Measurements from ENCODE around the gene CD248.

Gene CD248

GRCh38 chr11:66268244-66268951 lies 48.4 kb downstream of the CD248 start, which contains the start of gene RAB1B:
TSS of gene RAB1B (plus strand) at chr11:66268639. CDS start at chr11:66268680, 41 bp downstream.
- Histone ChIP-seq H3K27me3 (ENCODE audit: insufficient read depth, poor library complexity, severe bottlenecking) (no peaks in the 10 kb centered on the region), H3K27ac (replicated peaks) (peak within 1 kb of the TSS; percentile 83), H3K4me3 (replicated peaks; ENCODE audit: insufficient read depth, low read length) (peak within 1 kb of the TSS; percentile 97)
- TF ChIP-seq REST (IDR thresholded peaks at IDR 0.05; ENCODE audit: insufficient replicate concordance, low read depth) (no peak), POLR2AphosphoS5 (IDR thresholded peaks at IDR 0.05; ENCODE audit: low read depth) (0 out of 2 replicates have a peak, but pooled peaks have one; percentile 19)
- peak; percentile 98 to 100 for DNase-seq (ENCODE audit: low read depth in 1 of 2, low spot score in 1 of 2)

- Histone ChIP-seq H3K27ac (replicated peaks) (peak overlapping the region; percentile 83), H3K4me3 (replicated peaks; ENCODE audit: insufficient read depth, low read length) (peak overlapping the region; percentile 62), H3K27me3 (ENCODE audit: insufficient read depth, poor library complexity, severe bottlenecking) (no peaks in the 10 kb centered on the region)
- TF ChIP-seq SPI1 (IDR thresholded peaks at IDR 0.05; ENCODE audit: borderline replicate concordance, low read depth), result no peak
- DNase-seq (ENCODE audit: low read depth in 1 of 2, low spot score in 1 of 2), result peak in 1 of 2 experiments; percentile 74
Measured at GRCh38 chr11:66267379-66268243, 49.2 kb downstream of the CD248 start.

- TF ChIP-seq SPI1 (IDR thresholded peaks at IDR 0.05; ENCODE audit: borderline replicate concordance, low read depth), result no peak
- no peak for TF ChIP-seq REST (IDR thresholded peaks at IDR 0.05; ENCODE audit: insufficient replicate concordance, low read depth)
- TF ChIP-seq GABPA (IDR thresholded peaks at IDR 0.05; ENCODE audit: low read depth), result no peak
- no peak for TF ChIP-seq CTCF (IDR thresholded peaks at IDR 0.05; ENCODE audit: insufficient read depth, low read length)
- TF ChIP-seq POLR2AphosphoS5 (IDR thresholded peaks at IDR 0.05; ENCODE audit: low read depth), result no peak
- peak overlapping the region; percentile 62 for H3K4me3 ChIP-seq (replicated peaks; ENCODE audit: insufficient read depth, low read length)
- DNase-seq (ENCODE audit: low read depth in 1 of 2, low spot score in 1 of 2), result no peak
- H3K27ac ChIP-seq (replicated peaks), result no peak overlapping the region; the same call in 1 of the 2 replicates
- H3K27me3 ChIP-seq (ENCODE audit: insufficient read depth, poor library complexity, severe bottlenecking), result no peaks in the 10 kb centered on the region
Measured at GRCh38 chr11:66267039-66267378, 49.8 kb downstream of the CD248 start.

- no peak for TF ChIP-seq GABPA (IDR thresholded peaks at IDR 0.05; ENCODE audit: low read depth)
- no peak for TF ChIP-seq POLR2AphosphoS5 (IDR thresholded peaks at IDR 0.05; ENCODE audit: low read depth)
- Histone ChIP-seq H3K27me3 (ENCODE audit: insufficient read depth, poor library complexity, severe bottlenecking) (no peaks in the 10 kb centered on the region), H3K27ac (replicated peaks) (no peak overlapping the region; the same call in 1 of the 2 replicates), H3K4me3 (replicated peaks; ENCODE audit: insufficient read depth, low read length) (no peak overlapping the region)
- DNase-seq (ENCODE audit: low read depth in 1 of 2, low spot score in 1 of 2), result no peak
Measured at GRCh38 chr11:66266378-66267038, 50.3 kb downstream of the CD248 start.

Measured in HL-60 (cell line).